ENCODE data around the gene SPRR5. TPM values are rescaled to one million over a fixed set of nuclear protein-coding genes. Genes with fewer than 3 reads are reported as not detected.

The SPRR5 gene
- total and polyA plus RNA-seq, 2 donors (not counting 3 experiments of a cell fraction or from before 2014, with no cell fraction given), result not detected

GRCh38 chr1:152965853-152966252, 18.8 kb downstream of the SPRR5 start:
- Histone ChIP-seq H3K79me2 (ENCODE audit: control insufficient read depth, insufficient read depth, low read length) (no peaks in the 10 kb centered on the region), H3K4me2 (ENCODE audit: insufficient read depth, low read length) (no peak overlapping the region), H3K9ac (replicated peaks; ENCODE audit: extremely low read depth, insufficient read depth, low read length) (no peak overlapping the region), H3K9me3 (replicated peaks; ENCODE audit: control insufficient read depth, insufficient read depth, low read length) (no peaks in the 10 kb centered on the region), H3K9me1 (replicated peaks; ENCODE audit: control insufficient read depth, extremely low read depth, insufficient read depth, low read length) (no peaks in the 10 kb centered on the region), H2AFZ (ENCODE audit: low read depth, low read length) (no peak overlapping the region), H3K27me3 (ENCODE audit: control insufficient read depth in 2 of 2, insufficient read depth in 2 of 2, low read length in 2 of 2) (no peaks in the 10 kb centered on the region), H3K27ac (ENCODE audit: insufficient read depth, low read depth, low read length) (no peak overlapping the region), H3K36me3 (ENCODE audit: control insufficient read depth in 2 of 2, extremely low read depth in 1 of 2, insufficient read depth in 2 of 2, low read length in 2 of 2) (no peaks in the 10 kb centered on the region), H3K4me1 (ENCODE audit: control insufficient read depth, extremely low read depth, insufficient read depth, low read length) (no peaks in the 10 kb centered on the region), H4K20me1 (replicated peaks; ENCODE audit: control insufficient read depth, extremely low read depth, insufficient read depth, low read length) (no peaks in the 10 kb centered on the region), H3K4me3 (replicated peaks in 1 of 3; ENCODE audit: insufficient read depth in 1 of 3, low read depth in 1 of 3, low read length in 3 of 3) (no peak overlapping the region)
- ChIA-PET POLR2A (no interaction called here), CTCF (no interaction called here)
- TF ChIP-seq MYC (IDR thresholded peaks at IDR 0.05; ENCODE audit: low read depth, low read length), result no peak
- TF ChIP-seq GATA2 (IDR thresholded peaks at IDR 0.05; ENCODE audit: insufficient read depth, insufficient read length, low read depth, low read length), result no peak
- TF ChIP-seq POLR2A (IDR thresholded peaks at IDR 0.05; ENCODE audit: low read depth, low read length), result no peak
- no peak for TF ChIP-seq JUN (IDR thresholded peaks at IDR 0.05; ENCODE audit: borderline replicate concordance, insufficient read depth, insufficient read length, low read depth)
- TF ChIP-seq EZH2 (IDR thresholded peaks at IDR 0.05; ENCODE audit: borderline replicate concordance, low read depth, low read length, severe bottlenecking), result no peak
- no peak for TF ChIP-seq CTCF (IDR thresholded peaks at IDR 0.05; ENCODE audit: extremely low read depth in 1 of 2, insufficient read depth in 1 of 2, low read depth in 1 of 2, low read length in 2 of 2)
- no peak for TF ChIP-seq MAX (IDR thresholded peaks at IDR 0.05; ENCODE audit: insufficient read depth, insufficient read length)
- no peak for TF ChIP-seq POLR2AphosphoS5 (IDR thresholded peaks at IDR 0.05; ENCODE audit: insufficient read depth, low read depth, low read length)
- no peak for TF ChIP-seq FOS (IDR thresholded peaks at IDR 0.05; ENCODE audit: borderline replicate concordance, insufficient read depth, low read length)
- no peak for DNase-seq (ENCODE audit: low read depth, low spot score)
- intact Hi-C loops (cut with micrococcal nuclease), result no loop called here
- dilution Hi-C loops (cut with MboI; ENCODE audit: extremely low pct_ligation_motif_present, low sequenced_read_pairs), result no loop called here
- no peak for FAIRE-seq
- no TSS peak for BruUV-seq (replicated peaks)

Measured in endothelial cell of umbilical vein (primary cell).